IPS-18a (cell line): ENCODE data around the gene MTF1.

Experiments used
- H3K27ac ChIP-seq: one replicate; pipeline ENCODE4 v1.5.1; 2013; ENCODE audit warnings: low read length
- H3K27me3 ChIP-seq: one replicate; pipeline ENCODE4 v1.6.1; 2013; ENCODE audit warnings: mild to moderate bottlenecking, low read length; ENCODE audit not compliant: control insufficient read depth, insufficient read depth
- H3K36me3 ChIP-seq: one replicate; pipeline ENCODE4 v1.6.1; 2013; ENCODE audit warnings: low read depth, low read length; ENCODE audit not compliant: control insufficient read depth
- H3K4me1 ChIP-seq: one replicate; pipeline ENCODE4 v1.6.1; 2013; ENCODE audit warnings: low read depth, low read length; ENCODE audit not compliant: control insufficient read depth
- H3K4me3 ChIP-seq: one replicate; pipeline ENCODE4 v1.5.1; 2013; ENCODE audit warnings: low read length
- H3K9ac ChIP-seq: one replicate; pipeline ENCODE4 v1.6.1; 2013; ENCODE audit warnings: mild to moderate bottlenecking, low read length, moderate library complexity
- H3K9me3 ChIP-seq: one replicate; pipeline ENCODE4 v1.6.1; 2013; ENCODE audit warnings: low read depth, low read length; ENCODE audit not compliant: control insufficient read depth

MTF1 gene

DNA sequence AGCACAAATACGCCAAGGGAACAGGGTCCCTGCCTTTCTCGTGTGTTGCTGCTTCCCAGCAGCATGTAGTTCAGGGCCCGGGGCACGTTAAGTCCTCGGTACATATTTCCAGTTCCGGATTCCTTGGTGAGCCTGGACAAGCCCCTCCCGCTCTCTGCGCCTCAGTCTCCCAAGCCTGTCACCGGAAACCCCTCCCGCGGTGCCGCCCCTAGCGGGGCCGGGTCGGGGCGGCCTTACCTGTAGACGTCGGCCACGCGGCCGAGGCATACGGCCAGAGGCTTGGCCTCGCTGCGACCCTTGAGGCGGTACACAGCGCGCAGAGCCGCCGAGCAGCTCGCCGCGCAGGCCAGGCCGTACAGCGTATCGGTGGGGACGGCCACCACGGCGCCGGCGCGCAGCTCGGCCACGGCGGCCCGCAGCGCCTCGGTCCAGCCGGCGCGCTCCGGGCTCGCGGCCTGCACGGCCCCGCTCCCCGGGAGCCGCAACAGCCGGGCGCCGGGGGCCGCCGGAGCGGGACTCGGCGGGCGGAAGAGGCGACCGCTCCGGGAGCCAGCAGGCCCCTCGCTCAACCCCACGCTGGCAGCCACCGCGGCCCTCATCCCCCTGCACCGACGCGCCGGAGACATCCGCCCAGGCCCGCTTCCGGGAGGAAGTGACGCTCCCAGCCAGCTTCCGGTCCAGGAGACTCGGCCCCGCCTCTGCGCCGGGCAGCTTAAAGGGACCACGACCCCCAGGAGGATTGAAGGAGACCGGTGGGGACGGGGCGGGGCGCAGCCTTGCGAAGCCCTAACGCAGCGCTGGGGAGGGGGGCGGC is 51.6 kb downstream of the MTF1 start, which contains the start of the genes C1orf122 and YRDC:
Gene C1orf122 (plus strand): TSS at position 236 of the 814 bp plus-strand sequence. CDS start 615 bp downstream, outside the sequence.
Gene YRDC (minus strand): TSS at position 654 of the 814 bp plus-strand sequence. CDS start 28 bp downstream, at position 626.
- H3K27me3 ChIP-seq, result no peaks in the 10 kb centered on the region
- H3K36me3 ChIP-seq, result peaks cover 37% of the 10 kb centered on the region
- no peaks in the 10 kb centered on the region for H3K9me3 ChIP-seq
- peak within 1 kb of the TSS; percentile 42 for H3K27ac ChIP-seq
- peak within 1 kb of the TSS; percentile 97 for H3K4me3 ChIP-seq
- H3K4me1 ChIP-seq, result peaks cover 9% of the 10 kb centered on the region
- peak within 1 kb of the TSS; percentile 78 for H3K9ac ChIP-seq

DNA sequence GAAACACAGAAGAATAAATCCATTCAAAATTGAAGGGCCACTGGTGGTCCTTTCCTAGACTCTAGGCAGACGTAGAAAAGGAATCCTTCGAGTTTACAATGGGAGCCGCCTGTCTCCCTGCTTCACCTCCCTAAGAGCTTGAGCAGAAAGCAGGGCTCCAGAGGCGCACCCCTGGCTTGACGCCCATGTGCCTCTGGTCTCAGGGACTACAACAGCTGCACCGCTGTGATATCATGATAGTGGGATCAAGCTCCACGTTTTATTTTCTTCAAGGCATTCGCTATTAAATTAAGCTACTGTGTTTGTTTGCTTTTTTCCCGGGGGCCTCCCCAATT is 52.2 kb downstream of the MTF1 start:
- H3K4me3 ChIP-seq, result peak overlapping the region; percentile 97
- H3K4me1 ChIP-seq, result peaks cover 9% of the 10 kb centered on the region
- peak overlapping the region; percentile 78 for H3K9ac ChIP-seq
- no peaks in the 10 kb centered on the region for H3K9me3 ChIP-seq
- peak overlapping the region; percentile 42 for H3K27ac ChIP-seq
- H3K27me3 ChIP-seq, result no peaks in the 10 kb centered on the region
- H3K36me3 ChIP-seq, result peaks cover 43% of the 10 kb centered on the region

DNA sequence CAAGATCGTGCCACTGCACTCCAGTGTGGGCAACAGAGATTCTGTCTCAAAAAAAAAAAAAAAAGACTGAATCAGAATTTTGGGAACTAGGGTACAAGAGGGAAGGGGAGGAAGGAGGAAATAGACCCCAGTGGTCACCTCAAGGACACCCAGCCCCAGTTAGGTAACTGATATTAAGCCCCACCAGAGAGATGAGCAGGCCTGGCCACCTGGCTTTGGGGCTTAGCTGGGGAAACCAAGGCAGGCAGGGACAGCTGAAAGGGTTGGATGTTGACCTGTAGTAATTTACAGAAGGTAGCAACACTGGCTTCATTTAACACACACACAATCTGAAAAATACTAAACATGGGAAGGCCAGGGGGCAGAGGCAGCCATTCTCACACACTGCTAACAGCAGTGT is 57.0 kb downstream of the MTF1 start:
- Histone ChIP-seq H3K9me3 (no peaks in the 10 kb centered on the region), H3K27me3 (no peaks in the 10 kb centered on the region), H3K4me3 (no peak overlapping the region), H3K27ac (no peak overlapping the region), H3K9ac (no peak overlapping the region), H3K36me3 (peaks cover 48% of the 10 kb centered on the region), H3K4me1 (peaks cover 3% of the 10 kb centered on the region)

DNA sequence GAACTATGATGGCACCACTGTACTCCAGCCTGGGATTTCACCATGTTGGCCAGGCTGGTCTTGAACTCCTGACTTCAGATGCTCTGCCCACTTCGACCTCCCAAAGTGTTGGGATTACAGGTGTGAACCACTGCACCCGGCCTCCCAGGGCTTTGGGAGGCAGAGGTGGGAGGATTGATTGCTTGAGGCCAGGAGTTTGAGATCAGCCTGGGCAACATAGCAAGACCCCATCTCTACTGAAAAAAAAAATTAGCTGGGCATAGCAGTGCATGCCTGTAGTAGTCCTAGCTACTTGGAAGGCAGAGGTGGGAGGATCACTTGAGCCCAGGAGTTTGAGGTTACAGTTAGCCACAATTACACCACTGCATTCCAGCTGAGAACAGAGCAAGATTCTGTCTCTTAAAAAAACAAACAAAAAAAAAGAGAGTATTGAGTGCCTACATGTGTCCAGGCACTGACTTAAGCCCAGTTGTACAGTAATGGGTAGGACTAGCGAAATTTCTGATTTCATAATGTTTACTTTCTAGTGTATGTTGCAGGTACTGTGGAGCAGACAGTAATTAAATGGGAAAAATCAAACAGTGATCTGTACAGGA is 61.5 kb downstream of the MTF1 start:
- peaks cover 11% of the 10 kb centered on the region for H3K36me3 ChIP-seq

DNA sequence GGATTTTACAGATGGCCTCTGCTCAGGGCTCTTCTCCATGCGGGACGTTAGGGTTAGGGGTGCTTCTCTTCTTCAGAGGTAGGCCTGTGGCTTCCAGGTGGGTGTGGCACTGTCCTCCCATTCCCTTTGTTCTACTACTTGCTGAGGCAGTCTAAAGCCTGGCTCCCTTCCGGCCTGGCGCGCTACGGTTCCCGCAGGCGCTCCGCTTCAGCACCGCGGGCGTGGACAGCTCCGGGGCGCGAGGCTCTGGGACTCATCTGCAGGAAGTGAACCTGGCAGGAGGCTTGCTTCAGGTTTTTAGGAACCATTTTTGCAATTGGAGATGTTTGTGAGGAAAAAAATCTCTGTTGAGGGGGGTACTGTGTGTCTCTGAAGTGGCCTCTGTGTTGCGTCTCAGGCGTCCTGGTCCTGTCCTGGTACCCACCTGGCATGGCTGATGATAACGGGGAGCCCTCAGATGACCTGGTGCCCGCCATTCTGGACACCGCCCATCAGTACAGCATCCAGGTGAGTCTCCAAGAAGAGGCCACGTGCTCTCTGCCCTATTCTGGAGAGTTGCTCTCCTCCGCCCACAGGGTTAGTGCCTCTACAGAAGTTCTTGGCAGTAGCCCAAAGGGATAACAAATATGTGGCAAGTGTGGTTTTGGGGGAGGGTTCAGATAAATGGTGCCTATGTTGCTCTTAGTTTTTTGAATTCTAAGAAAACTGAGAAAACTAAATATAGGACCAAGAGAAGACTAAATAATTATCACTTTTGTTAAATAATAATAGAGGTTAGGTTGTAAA is 63.9 kb downstream of the MTF1 start:
- peaks cover 4% of the 10 kb centered on the region for H3K4me1 ChIP-seq
- no peak overlapping the region for H3K27ac ChIP-seq
- peak overlapping the region; percentile 37 for H3K4me3 ChIP-seq
- H3K27me3 ChIP-seq, result peaks cover 53% of the 10 kb centered on the region
- no peaks in the 10 kb centered on the region for H3K36me3 ChIP-seq
- H3K9me3 ChIP-seq, result no peaks in the 10 kb centered on the region
- H3K9ac ChIP-seq, result no peak overlapping the region

More for the DNA sequence above, 61.5 kb downstream of the MTF1 start:
- Histone ChIP-seq H3K4me1 (peaks cover 4% of the 10 kb centered on the region), H3K9ac (no peak overlapping the region), H3K27me3 (peaks cover 30% of the 10 kb centered on the region), H3K9me3 (no peaks in the 10 kb centered on the region), H3K4me3 (no peak overlapping the region), H3K27ac (no peak overlapping the region)

DNA sequence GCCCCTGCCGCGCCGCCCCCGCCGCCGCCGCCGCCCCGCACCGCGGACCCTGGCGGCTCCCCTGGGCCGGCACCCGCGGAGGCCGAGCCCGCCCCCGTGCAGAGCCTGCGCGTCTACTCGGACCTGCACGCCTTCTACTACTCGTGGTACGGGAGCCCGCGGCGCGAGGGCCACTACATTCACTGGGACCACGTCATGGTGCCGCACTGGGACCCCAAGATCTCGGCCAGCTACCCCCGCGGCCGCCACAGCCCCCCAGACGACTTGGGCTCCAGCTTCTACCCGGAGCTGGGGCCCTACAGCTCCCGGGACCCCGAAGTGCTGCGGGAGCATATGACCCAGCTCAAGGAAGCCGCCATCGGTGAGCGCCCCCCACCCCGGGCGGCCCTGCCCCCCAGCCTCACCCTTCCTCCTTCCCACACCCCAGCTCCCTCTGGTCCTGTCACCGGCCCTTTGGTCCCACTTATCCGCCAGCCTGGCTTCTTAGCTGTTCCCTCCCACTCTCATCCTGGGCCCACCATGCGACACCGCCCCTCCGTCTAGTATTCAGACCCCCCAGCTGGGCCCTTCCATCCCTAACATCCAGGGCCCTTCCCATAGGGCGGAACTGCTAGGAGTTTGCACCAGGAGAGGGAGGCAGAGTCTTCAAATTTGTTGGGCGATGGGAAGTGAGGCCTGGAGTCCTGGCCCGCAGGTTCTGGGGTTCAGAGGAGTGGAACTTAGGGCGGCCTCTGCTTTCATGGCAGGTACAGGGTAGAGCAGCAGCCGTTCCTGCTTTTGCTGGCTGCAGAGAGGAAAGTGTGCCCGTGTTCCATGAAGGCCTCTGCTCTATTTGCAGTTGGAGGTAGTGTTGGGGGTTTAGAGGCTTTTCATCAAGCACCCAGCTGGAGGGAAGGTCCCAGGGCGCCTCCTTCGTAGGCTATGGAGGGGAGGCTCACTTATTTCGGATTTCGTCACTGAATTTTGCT is 64.7 kb downstream of the MTF1 start:
- Histone ChIP-seq H3K36me3 (no peaks in the 10 kb centered on the region), H3K4me3 (peak overlapping the region; percentile 37), H3K27ac (no peak overlapping the region), H3K27me3 (peaks cover 56% of the 10 kb centered on the region), H3K4me1 (peaks cover 4% of the 10 kb centered on the region), H3K9ac (no peak overlapping the region), H3K9me3 (no peaks in the 10 kb centered on the region)

DNA sequence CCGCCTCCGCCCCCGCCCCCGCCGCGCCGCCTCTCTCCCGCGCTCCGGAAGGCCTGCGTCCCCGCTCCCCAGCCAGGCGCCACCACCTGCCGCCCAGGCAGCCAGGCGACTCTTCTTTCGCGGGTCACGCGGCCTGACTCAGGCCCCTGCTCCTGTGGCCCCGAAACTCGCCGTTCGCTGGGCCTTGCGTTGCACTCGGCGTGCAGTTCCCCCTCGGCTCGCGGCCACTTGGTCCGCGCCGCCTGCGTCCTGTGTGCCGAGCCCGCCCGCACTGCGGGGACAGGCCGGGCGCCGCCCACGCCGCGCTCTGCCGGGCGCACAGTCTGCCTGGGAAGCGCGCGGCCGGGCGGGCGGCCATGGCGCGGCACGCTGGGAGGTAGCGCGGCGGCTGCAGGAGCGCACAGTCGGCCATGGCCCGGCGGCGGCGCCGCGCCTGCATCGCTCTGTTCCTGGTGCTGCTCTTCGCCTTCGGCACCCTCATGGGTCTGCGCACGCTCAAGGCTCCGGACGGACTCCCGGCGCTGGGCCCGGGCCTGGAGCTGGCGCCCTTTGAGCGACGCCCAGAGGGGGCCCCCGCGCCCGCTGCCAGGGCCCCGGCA is 65.5 kb downstream of the MTF1 start, which contains the start of gene MANEAL:
Gene MANEAL (plus strand): TSS at position 75 of the 599 bp plus-strand sequence. CDS start 336 bp downstream, at position 411.
- Histone ChIP-seq H3K9ac (no peak within 1 kb of the TSS), H3K27me3 (peaks cover 56% of the 10 kb centered on the region), H3K27ac (no peak within 1 kb of the TSS)

DNA sequence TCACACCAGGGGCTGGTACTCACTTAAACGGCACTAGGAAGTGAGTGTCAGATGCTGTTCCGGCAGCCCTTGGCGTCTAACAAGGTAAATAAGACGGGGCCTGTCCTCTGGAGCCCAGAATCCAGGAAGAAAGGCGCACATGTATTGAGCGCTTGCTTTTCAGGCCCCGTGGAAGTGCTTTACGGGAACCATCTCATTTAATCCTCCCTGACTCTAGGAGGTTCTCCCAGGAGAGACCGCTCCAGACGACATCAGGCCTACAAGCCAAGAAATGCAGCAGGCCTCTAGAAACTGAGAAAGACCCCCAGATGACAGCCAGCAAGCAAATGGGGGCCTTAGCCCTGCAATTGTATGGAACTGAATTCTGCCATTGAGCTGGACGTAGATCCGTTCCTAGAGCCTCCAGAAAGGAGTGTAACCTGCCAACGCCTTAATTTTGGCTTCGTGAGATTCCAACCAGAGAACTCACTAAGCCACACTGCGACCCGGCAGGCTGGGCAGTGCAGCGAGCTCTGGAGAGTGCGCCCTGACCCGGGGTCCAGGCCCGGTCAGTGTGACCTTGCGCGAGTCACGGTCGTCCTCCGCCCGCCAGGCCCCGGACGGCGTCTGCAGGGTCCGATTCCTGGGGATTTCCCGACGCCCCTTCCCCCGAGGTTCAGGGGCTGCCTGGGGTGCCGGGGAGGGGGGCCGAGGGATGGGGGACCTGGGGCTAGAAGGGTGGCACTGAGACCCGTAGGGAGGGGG is 66.3 kb downstream of the MTF1 start:
- Histone ChIP-seq H3K9ac (no peak overlapping the region), H3K4me1 (peaks cover 4% of the 10 kb centered on the region), H3K9me3 (no peaks in the 10 kb centered on the region), H3K27ac (no peak overlapping the region), H3K4me3 (peak overlapping the region; percentile 51), H3K27me3 (peaks cover 56% of the 10 kb centered on the region), H3K36me3 (no peaks in the 10 kb centered on the region)

More for the DNA sequence above, 65.5 kb downstream of the MTF1 start, which contains the start of gene MANEAL:
- Histone ChIP-seq H3K36me3 (no peaks in the 10 kb centered on the region), H3K4me1 (peaks cover 4% of the 10 kb centered on the region), H3K4me3 (peak within 1 kb of the TSS; percentile 51), H3K9me3 (no peaks in the 10 kb centered on the region)

DNA sequence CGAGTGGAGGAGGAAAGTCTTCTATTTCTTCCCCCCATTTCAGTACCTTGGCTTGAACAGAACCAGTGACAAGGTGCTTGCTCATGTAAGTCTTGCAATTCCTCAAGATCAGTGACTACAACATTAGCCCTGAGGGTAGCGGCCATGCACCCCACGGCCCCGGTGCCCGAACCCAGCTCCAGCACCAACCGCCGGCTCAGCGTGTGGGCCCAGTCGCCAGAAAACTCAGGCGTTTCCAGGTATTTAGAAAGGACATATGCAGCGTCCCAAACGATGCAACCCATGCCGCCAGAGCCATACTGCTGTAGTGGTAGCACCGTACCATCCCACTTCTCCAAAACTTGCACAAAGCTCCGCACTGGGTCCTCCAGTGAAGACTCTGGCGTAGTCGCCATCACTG is 76.9 kb downstream of the MTF1 start:
- Histone ChIP-seq H3K9me3 (no peaks in the 10 kb centered on the region), H3K27me3 (peaks cover 11% of the 10 kb centered on the region), H3K9ac (no peak overlapping the region), H3K27ac (no peak overlapping the region), H3K4me1 (no peaks in the 10 kb centered on the region), H3K36me3 (no peaks in the 10 kb centered on the region), H3K4me3 (no peak overlapping the region)

DNA sequence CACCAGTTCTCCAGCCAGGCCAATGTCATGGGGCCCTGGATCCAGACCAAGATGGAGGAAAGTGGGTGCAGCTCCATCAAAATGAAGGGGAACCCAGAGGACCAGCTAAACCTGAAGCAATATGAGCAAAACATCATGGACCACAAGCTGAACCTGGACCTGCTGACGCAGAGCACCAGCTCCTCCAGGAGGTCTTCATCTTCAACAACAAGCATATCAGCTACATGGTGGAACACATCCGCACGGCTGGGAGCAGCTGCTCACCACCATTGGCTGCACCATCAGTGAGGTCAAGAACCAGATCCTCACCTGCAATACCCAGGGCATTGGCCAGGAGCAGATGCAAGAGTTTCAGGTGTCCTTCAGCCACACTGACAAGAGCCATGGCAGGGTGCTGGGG is 80.7 kb downstream of the MTF1 start:
- H3K9ac ChIP-seq, result no peak overlapping the region
- H3K27me3 ChIP-seq, result peaks cover 5% of the 10 kb centered on the region
- no peaks in the 10 kb centered on the region for H3K36me3 ChIP-seq
- H3K27ac ChIP-seq, result no peak overlapping the region
- H3K4me1 ChIP-seq, result no peaks in the 10 kb centered on the region
- no peak overlapping the region for H3K4me3 ChIP-seq
- H3K9me3 ChIP-seq, result no peaks in the 10 kb centered on the region
